Amniotic epithelial cell (primary cell): Measurements from ENCODE around the gene FKBP1B.
"Not testable (repeated sequence)": the region's sequence is repeated elsewhere in the genome, so short reads cannot be mapped to it uniquely, and the experiment has no call there.

ENCODE experiments used
- DNase-seq: peaks from one replicate; pipeline ENCODE4 v3.0.0-alpha.2; 2010; ENCODE audit warnings: low read depth

The FKBP1B gene

DNA sequence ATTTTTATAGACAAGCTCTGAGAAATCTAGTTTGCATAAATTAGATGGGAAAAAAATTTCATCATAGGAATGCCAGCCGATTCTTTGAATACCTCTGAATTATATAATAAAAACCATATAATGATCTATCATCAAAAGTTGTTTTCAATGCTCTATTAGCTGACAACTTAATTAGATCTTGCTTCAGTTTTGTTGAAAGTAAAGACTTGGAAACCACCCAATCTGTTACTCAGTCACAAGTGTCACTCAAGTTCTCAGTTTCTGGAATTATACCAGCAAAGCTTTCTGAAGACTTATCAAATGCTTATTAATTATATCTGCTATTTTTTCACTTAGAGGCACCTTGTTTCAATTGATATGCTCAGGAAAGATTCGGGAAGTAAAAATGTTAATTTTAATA is 52.5 kb downstream of the FKBP1B start:
- no peak for DNase-seq

DNA sequence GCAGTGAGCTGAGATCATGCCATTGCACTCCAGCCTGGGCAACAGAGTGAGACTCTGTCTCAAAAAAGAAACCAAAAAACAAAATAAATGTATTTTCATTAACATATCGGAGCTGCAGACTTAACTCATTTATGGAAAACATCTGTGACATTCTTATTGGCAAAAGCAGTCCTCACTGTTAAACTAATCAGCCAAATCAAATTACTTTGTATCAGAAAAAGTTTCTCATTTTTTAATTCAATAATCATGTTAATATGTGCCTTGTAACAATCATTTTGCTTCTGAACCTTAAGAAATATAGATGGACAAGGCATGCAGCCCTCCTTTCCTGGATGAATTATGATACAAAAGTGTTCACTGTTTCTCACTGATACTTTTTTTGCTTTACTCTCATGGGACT is 53.1 kb downstream of the FKBP1B start:
- DNase-seq, result no peak

- DNase-seq, result no peak
Observed at GRCh38 chr2:24104110-24104650, 54.6 kb downstream of the FKBP1B start.

DNA sequence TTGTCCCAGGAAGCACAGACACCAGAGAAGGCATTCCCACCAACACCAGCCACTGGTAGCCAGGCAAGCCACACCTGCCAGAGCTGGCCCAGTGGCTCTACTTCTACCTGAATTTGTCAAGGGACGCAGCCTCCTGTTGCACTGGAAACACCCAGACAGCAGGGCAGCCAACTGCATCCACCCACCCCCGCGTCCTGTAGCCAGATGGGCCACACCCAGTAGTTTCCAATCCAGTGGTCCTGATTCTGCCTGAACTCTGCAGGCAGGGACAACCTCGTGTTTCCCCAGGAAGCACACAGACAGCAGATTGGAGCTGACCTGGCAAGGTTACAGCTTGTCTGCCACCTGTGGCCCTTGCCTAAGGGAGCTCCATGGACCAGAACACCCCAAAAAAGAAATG is 55.4 kb downstream of the FKBP1B start:
- DNase-seq, result no peak

DNA sequence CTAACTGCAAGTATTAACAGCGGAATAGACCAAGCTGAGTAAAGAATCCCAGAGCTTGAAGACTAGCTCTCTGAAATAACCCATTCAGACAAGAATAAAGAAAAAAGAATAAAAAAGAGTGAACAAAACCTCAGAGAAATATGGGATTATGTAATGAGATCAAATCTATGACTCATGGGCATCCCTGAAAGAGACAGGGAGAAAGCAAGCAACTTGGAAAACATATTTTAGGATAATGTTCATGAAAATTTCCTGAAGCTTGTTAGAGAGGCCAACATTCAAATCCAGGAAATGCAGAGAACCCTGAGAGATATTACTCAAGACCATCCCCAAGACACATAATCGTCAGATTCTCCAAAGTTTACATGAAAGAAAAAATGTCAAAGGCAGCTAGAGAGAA is 56.3 kb downstream of the FKBP1B start:
- DNase-seq, result peak; percentile 46

DNA sequence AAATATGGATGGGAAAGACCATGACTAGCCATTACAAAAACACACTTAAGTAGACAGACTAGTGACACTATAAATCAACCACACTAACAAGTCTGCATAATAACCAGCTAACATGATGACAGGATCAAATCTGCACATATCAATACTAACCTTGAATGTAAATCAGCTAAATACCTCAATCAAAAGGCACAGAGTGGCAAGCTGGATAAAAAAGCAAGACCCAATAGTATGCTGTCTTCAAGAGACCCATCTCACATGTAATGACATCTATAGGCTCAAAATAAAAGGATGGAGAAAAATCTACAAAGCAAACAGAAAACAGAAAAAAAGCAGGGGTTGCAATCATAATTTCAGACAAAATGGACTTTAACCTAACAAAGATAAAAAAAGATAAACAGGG is 57.2 kb downstream of the FKBP1B start:
- no peak for DNase-seq

- no peak for DNase-seq
Observed at GRCh38 chr2:24107336-24107735, 57.8 kb downstream of the FKBP1B start.

- not testable (repeated sequence) for DNase-seq
Observed at GRCh38 chr2:24109431-24109830, 59.9 kb downstream of the FKBP1B start.

- DNase-seq, result no peak
Observed at GRCh38 chr2:24110660-24111303, 61.2 kb downstream of the FKBP1B start.

GRCh38 chr2:24111407-24111901 is 61.9 kb downstream of the FKBP1B start:
- DNase-seq, result peak; percentile 10
